Measurements from ENCODE around the gene SYTL2.

Gene SYTL2

GRCh38 chr11:85718991-85719807, 91.7 kb downstream of the SYTL2 start:
- H3K27ac ChIP-seq: no peak overlapping the region; the same call in 1 of the 2 replicates
- TF ChIP-seq CTCF (conservative IDR thresholded peaks at IDR 0.05; ENCODE audit: low read depth): no peak
- POLR2A ChIA-PET (ENCODE audit: low non-redundant PET): no interaction called here
- CTCF ChIA-PET: no interaction called here
- DNase-seq (ENCODE audit: low spot score): peak; percentile 75

DNA sequence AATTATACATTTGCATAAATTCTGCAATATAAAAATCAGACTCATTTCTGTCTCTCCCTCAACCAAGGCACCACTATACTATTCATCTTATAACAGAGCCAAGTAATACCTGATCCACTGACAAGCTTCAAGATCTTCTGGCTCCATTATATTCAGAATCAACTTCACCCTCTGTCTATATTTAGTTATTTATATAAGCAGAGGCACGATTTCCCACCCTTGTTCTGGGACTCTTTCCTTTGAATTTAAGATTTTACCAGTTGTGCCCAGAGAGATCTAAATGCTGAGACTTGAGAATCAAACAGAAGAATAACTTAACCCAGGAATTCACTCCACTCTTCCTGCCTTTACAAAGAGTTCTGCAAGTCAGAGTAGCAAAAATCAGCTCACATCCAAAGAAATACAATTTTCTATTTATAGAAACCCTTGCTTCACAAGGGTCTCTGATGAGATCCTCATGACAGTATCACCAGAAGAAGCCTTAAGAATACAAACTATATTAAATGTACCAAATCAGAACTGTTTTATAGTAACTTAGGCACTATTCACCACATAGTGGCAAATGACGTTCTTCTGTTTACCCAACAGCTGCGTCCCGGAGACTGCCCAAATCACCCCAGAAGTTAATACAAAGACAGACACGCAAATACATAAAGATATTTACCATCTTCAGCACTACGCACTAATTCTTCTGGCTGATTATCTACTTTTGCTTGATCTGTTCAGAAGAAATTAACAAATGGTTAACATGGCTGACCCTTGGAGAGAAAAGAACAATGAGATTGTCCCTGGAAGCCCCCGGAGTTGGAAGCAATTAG, 92.6 kb downstream of the SYTL2 start:
- CTCF ChIA-PET: no interaction called here
- no peak overlapping the region; the same call in 1 of the 2 replicates for H3K27ac ChIP-seq
- TF ChIP-seq CTCF (conservative IDR thresholded peaks at IDR 0.05; ENCODE audit: low read depth): no peak

GRCh38 chr11:85717429-85717828, 93.5 kb downstream of the SYTL2 start:
- POLR2A ChIA-PET (ENCODE audit: low non-redundant PET): no interaction called here
- CTCF ChIA-PET: no interaction called here
- no peak for TF ChIP-seq CTCF (conservative IDR thresholded peaks at IDR 0.05; ENCODE audit: low read depth)
- no peak overlapping the region for H3K27ac ChIP-seq
- no peak for DNase-seq (ENCODE audit: low spot score)

More for the DNA sequence above, 92.6 kb downstream of the SYTL2 start:
- DNase-seq (ENCODE audit: low spot score): no peak
- POLR2A ChIA-PET (ENCODE audit: low non-redundant PET): no interaction called here

GRCh38 chr11:85712953-85713352, 98.0 kb downstream of the SYTL2 start:
- TF ChIP-seq CTCF (conservative IDR thresholded peaks at IDR 0.05; ENCODE audit: low read depth): no peak
- ChIA-PET CTCF (interaction anchor here (0.6 to 0.7 kb wide), 2 partner anchors 152 to 211 kb away, joined by 3 read pairs; no protein-coding TSS in a partner anchor), POLR2A (ENCODE audit: low non-redundant PET) (no interaction called here)
- no peak for DNase-seq (ENCODE audit: low spot score)
- no peak overlapping the region for H3K27ac ChIP-seq

- no peak for DNase-seq (ENCODE audit: low spot score)
- CTCF ChIA-PET: interaction anchor here (0.6 kb wide), 1 partner anchor 31 kb away, joined by 3 read pairs; no protein-coding TSS in a partner anchor
- H3K27ac ChIP-seq: no peak overlapping the region
- no peak for TF ChIP-seq CTCF (conservative IDR thresholded peaks at IDR 0.05; ENCODE audit: low read depth)
- POLR2A ChIA-PET (ENCODE audit: low non-redundant PET): no interaction called here
Measured at GRCh38 chr11:85710917-85711316, 100.0 kb downstream of the SYTL2 start.

GRCh38 chr11:85709941-85710702, 100.8 kb downstream of the SYTL2 start:
- CTCF ChIA-PET: interaction anchor here (0.6 kb wide), 2 partner anchors 30 to 332 kb away, joined by 3 read pairs; no protein-coding TSS in a partner anchor
- POLR2A ChIA-PET (ENCODE audit: low non-redundant PET): no interaction called here
- DNase-seq (ENCODE audit: low spot score): no peak
- TF ChIP-seq CTCF (conservative IDR thresholded peaks at IDR 0.05; ENCODE audit: low read depth): no peak
- H3K27ac ChIP-seq: no peak overlapping the region
